Skeletal muscle tissue (tissue), 4 donors: ENCODE measurements around the gene NPSR1. TPM values are rescaled to one million over a fixed set of nuclear protein-coding genes. Genes with fewer than 3 reads are reported as not detected.

Experiments
- H3K27ac ChIP-seq: one replicate; pipeline ENCODE4 v1.7.0; 2013; ENCODE audit warnings: mild to moderate bottlenecking, low read depth, low read length, inconsistent platforms
- H3K27me3 ChIP-seq, 3 donors: one replicate each; pipeline ENCODE4 v1.7.0; 2013; ENCODE audit warnings: low read length in 3 of 3; ENCODE audit not compliant: control insufficient read depth in 3 of 3, insufficient read depth in 3 of 3
- H3K36me3 ChIP-seq, 3 donors: one replicate each; pipeline ENCODE4 v1.7.0; 2013; ENCODE audit warnings: low read length in 3 of 3; ENCODE audit not compliant: control insufficient read depth in 3 of 3, insufficient read depth in 3 of 3
- H3K4me1 ChIP-seq, 3 donors: one replicate each; pipeline ENCODE4 v1.7.0; 2013; ENCODE audit warnings: low read length in 3 of 3, mild to moderate bottlenecking in 3 of 3; ENCODE audit not compliant: control insufficient read depth in 3 of 3, insufficient read depth in 3 of 3
- H3K4me3 ChIP-seq, 3 donors: one replicate each; pipeline ENCODE4 v1.7.0; 2013; ENCODE audit warnings: low read length in 3 of 3
- H3K9ac ChIP-seq, 3 donors: one replicate each; pipeline ENCODE4 v1.7.0; 2013; ENCODE audit warnings: low read length in 3 of 3, mild to moderate bottlenecking in 3 of 3, moderate library complexity in 2 of 3, low read depth in 1 of 3
- H3K9me3 ChIP-seq, 3 donors: one replicate each; pipeline ENCODE4 v1.7.0; 2013; ENCODE audit warnings: low read length in 3 of 3; ENCODE audit not compliant: control insufficient read depth in 3 of 3
- total RNA-seq: library from RNA; depleted of rRNA; stranded (reverse); fragments of >200 nt; gene quantifications from one replicate; pipeline ENCODE4 v1.2.3, GENCODE V29; 2014
- donor health status: Osteomylitis.

Gene NPSR1
- total RNA-seq, 1 donor from 2014 or later, result 1.6 TPM

DNA sequence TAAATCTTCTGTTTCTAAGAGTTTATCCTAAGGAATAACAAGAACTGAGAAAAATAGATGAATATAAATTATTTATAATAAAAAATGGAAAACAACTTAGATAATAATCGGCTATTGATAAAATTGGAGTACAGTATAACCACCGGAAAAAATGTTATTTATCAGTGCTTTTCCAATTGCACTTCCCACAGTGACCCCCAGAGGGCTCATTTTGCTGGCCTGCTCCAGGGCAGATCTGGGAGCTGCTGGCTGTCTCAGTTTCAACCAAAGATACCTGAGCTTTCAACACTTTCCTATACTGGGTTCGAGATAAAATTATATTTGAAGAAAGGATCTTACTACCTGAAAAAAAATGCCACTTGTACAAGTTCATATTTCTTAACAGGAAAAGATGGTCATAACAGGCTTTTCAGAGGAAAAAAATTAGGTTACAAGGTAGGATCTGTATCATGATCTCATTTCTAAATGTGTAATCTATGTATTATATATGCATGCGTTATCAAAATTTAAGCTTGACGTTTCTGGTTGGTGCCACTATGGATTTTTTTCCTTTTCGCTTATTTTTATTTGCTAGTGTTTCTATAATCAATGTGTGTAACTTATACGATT is 165.7 kb downstream of the NPSR1 start:
- no peak overlapping the region for H3K4me3 ChIP-seq

DNA sequence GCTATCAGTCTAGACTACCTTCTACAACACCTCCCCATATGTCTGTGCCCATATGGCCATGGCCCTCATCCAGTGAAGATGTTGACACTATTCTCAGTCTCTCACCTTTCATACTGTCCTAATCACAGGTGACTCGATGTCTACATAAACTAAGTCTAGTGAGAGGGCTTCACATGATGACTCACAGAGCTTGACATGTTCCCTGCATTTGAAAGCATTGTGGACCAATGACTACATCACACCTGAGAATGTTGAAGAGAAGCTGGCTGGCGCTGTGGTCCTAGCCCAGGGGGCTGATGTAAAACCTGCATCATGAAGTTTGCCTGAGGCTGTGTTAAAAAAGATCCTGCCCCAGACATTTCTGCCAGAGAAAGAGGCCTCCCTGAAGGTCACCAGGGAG is 167.2 kb downstream of the NPSR1 start:
- Histone ChIP-seq H3K9ac (no peak overlapping the region), H3K27ac (no peak overlapping the region), H3K4me3 (no peak overlapping the region), H3K27me3 (no peaks in the 10 kb centered on the region), H3K9me3 (no peaks in the 10 kb centered on the region), H3K4me1 (no peaks in the 10 kb centered on the region), H3K36me3 (no peaks in the 10 kb centered on the region)

More for the DNA sequence above, 165.7 kb downstream of the NPSR1 start:
- Histone ChIP-seq H3K9me3 (no peaks in the 10 kb centered on the region), H3K27me3 (no peaks in the 10 kb centered on the region), H3K4me1 (no peaks in the 10 kb centered on the region), H3K36me3 (no peaks in the 10 kb centered on the region), H3K27ac (no peak overlapping the region), H3K9ac (no peak overlapping the region)

DNA sequence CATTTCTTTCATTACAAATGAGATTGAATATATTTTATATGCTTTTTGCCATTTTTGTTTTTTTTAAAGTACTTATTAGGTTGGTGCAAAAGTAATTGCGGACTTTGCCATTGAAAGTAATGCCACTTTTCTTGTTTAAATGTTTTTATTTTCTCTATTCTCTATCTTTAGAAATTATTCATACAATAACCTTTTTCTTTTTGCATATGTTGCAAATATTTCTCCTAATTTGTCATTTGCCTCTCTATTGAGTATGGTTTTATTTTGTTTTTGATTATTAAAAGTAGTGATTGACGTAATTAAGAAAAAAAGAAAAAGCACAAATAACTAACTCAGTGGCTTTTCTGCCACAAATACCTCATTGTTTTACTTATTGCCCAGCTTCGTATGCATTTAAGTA is 172.4 kb downstream of the NPSR1 start:
- H3K27me3 ChIP-seq, result no peaks in the 10 kb centered on the region
- H3K9me3 ChIP-seq, result no peaks in the 10 kb centered on the region
- no peaks in the 10 kb centered on the region for H3K4me1 ChIP-seq
- H3K36me3 ChIP-seq, result no peaks in the 10 kb centered on the region
- no peak overlapping the region for H3K27ac ChIP-seq
- no peak overlapping the region for H3K4me3 ChIP-seq
- no peak overlapping the region for H3K9ac ChIP-seq

DNA sequence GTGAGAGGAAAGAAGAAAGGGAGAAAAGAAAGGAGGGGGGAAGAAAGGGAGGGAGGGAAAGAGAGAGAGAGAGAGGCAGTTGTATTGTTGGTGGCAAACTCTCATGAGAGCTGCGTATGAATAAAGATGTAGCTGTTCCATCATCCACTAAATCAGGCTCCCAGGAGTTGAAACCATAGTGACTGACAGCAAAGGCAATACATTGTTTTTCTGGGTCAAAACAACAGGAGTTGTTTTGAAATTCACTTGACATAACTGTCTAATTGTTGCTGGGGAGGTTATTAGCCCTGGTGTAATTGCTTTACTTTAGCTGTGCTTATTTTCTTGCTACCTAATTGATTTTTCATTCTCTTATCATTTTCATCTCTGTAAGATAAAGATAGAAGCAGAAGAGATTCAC is 173.4 kb downstream of the NPSR1 start:
- H3K9ac ChIP-seq, result no peak overlapping the region
- no peaks in the 10 kb centered on the region for H3K27me3 ChIP-seq

DNA sequence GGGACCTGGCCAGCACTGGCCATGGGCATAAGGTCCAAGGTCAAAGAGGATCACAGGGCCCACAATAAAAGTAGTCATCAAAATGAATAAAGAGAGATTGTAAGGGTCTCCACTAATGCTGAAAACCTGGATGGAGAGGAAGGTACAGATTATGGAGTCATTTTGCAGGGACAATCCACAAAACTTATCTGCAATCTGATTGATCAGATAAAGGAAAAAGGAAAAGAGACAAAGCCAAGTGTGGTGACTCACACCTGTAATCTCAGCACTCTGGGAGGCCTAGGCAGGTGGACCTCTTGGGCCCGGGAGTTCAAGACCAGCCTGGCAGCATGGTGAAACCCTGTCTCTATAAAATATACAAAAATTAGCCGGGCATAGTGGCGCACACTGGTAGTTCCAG is 174.0 kb downstream of the NPSR1 start:
- Histone ChIP-seq H3K9me3 (no peaks in the 10 kb centered on the region), H3K36me3 (no peaks in the 10 kb centered on the region), H3K27ac (no peak overlapping the region), H3K4me1 (no peaks in the 10 kb centered on the region), H3K27me3 (no peaks in the 10 kb centered on the region), H3K9ac (no peak overlapping the region), H3K4me3 (no peak overlapping the region)

More for the DNA sequence above, 173.4 kb downstream of the NPSR1 start:
- H3K4me1 ChIP-seq, result no peaks in the 10 kb centered on the region
- no peak overlapping the region for H3K27ac ChIP-seq
- no peaks in the 10 kb centered on the region for H3K9me3 ChIP-seq
- H3K36me3 ChIP-seq, result no peaks in the 10 kb centered on the region
- no peak overlapping the region for H3K4me3 ChIP-seq

DNA sequence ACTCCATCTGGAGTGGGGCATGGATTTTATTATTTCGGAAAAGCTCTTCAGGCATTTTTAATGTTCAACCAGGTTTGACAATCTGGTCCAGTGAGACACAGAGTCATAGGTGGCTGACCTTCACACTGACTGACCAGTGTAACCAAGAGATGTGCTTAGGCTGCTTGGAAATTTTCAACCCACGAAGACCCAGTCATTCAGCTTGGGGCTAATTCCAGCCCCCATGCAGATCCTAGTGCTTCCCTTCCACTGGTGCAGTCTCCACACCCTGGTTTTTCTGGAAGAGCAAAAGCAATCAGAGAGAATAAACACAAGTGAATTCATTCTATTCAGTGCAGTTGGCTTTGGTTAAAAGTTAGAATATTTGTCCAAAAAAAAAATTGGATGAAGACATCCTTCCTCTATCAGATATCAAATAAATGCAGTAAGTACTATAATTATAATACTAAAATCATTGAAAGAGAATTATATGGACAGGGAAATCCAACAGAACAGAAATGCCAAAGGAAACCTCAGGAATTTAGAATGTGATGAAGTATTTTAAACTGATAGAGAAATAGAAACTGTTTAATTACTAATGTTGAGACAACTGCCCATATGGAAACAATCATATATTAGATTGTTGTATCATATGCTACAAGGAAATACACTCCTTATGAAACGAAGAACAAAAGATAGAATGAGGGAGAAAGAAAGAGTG is 178.0 kb downstream of the NPSR1 start:
- Histone ChIP-seq H3K4me1 (no peaks in the 10 kb centered on the region), H3K27me3 (no peaks in the 10 kb centered on the region), H3K4me3 (no peak overlapping the region), H3K9me3 (no peaks in the 10 kb centered on the region), H3K9ac (no peak overlapping the region), H3K27ac (no peak overlapping the region), H3K36me3 (no peaks in the 10 kb centered on the region)

DNA sequence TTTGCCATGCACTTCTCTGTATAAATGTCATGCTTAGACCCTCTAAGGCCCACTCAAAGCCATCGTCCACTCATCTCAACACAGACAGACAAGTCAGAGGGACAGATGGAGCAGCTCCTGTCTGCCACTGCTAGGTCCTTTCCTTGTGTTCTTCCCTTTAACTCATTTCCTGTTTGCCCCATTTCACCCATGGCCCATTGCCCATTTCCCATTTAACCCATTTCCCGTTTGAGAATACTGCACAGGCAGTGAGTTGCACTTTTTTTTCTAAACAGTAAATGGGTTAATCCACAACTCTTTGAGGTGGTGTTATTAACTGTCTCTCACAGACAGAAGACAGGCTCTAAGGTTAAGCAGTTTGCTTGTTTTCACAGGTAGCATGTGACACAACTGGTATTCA is 179.3 kb downstream of the NPSR1 start:
- Histone ChIP-seq H3K27me3 (no peaks in the 10 kb centered on the region), H3K9ac (no peak overlapping the region), H3K4me1 (no peaks in the 10 kb centered on the region), H3K27ac (no peak overlapping the region), H3K36me3 (no peaks in the 10 kb centered on the region), H3K9me3 (no peaks in the 10 kb centered on the region), H3K4me3 (no peak overlapping the region)

DNA sequence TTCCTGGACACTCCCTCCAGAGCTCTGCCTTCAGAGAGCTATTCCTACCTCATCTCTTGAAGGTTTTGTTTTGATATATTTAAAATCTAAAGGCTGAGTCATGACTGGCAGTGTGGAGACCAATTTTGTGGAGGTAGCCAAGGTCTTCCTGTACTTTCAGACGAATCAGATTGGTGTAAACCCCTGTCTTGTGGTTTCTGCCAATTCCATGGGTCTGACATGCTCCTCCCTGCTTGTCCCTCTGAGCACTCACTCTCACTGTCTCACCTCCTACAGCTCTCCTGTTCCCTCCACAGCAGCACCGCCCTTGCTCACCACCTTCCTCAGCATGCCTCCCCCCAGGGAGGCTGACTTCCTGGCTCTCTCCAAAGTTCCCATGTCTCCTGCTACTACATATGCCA is 179.8 kb downstream of the NPSR1 start:
- Histone ChIP-seq H3K36me3 (no peaks in the 10 kb centered on the region), H3K9me3 (no peaks in the 10 kb centered on the region), H3K4me3 (no peak overlapping the region), H3K9ac (no peak overlapping the region), H3K27me3 (no peaks in the 10 kb centered on the region), H3K4me1 (no peaks in the 10 kb centered on the region), H3K27ac (no peak overlapping the region)

DNA sequence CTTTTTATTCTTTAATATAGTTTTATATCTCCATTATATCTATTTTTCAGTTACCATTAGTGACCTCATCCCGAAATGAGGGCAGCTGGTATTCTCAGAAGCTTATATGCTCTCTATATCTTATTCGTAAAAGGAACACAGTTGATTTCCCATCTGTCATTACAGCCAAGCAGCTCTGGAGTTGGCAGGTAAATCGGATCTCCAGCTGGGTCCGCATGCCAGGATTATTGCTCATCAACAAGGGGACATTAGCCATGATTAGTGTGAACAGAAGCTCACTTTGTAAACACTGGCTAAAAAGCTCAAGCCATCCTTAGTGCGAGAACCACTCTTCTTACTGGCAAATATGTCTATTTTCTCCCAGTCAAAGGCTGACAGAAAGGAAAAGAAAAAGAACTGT is 180.3 kb downstream of the NPSR1 start:
- no peaks in the 10 kb centered on the region for H3K4me1 ChIP-seq

DNA sequence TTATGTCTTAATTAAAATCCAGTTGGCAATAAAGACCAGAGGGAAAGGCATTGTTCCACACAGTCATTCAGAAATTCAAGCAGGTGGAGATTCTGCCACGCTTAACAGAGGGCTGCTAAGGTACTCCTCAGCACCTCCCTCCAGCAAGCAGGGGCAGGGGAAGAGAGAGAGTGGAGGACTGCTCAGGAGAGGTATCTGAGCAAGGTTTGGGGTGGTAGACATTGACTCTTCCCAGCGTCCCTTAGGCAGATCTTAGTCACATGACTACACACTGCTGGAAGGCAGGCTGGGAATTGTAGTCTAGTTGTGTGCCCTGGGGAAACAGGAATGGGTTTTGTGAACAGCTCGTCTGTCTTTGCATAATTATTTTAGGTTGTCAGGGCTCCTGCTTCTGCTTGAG is 181.6 kb downstream of the NPSR1 start:
- Histone ChIP-seq H3K36me3 (no peaks in the 10 kb centered on the region), H3K9ac (no peak overlapping the region), H3K27ac (no peak overlapping the region), H3K4me3 (no peak overlapping the region), H3K4me1 (no peaks in the 10 kb centered on the region), H3K27me3 (no peaks in the 10 kb centered on the region), H3K9me3 (no peaks in the 10 kb centered on the region)

More for the DNA sequence above, 180.3 kb downstream of the NPSR1 start:
- Histone ChIP-seq H3K9ac (no peak overlapping the region), H3K27me3 (no peaks in the 10 kb centered on the region), H3K9me3 (no peaks in the 10 kb centered on the region), H3K36me3 (no peaks in the 10 kb centered on the region), H3K27ac (no peak overlapping the region), H3K4me3 (no peak overlapping the region)
